A673 (cell line): ENCODE measurements around the gene SCAF4. TPM values are rescaled to one million over a fixed set of nuclear protein-coding genes. Genes with fewer than 3 reads are reported as not detected.

ENCODE experiments used
- BruUV-seq: library from RNA; stranded (reverse); fragments of 400-500 nt; replicated peaks from 2 replicates; lab custom pipeline; 2021; lab: Mats Ljungman, UMichigan
- CTCF ChIA-PET: fragments of 300-600 bp; sonication (Branson Sonifier 250); formaldehyde crosslinking; loops from one replicate; lab custom pipeline; 2022; ENCODE audit warnings: antibody characterized with exemption; lab: Charles Lee
- POLR2A ChIA-PET: fragments of 300-600 bp; sonication (Branson Sonifier 250); formaldehyde crosslinking; loops from one replicate; lab custom pipeline; 2022; ENCODE audit warnings: antibody characterized with exemption; ENCODE audit not compliant: low non-redundant PET; lab: Charles Lee
- DNase-seq: peaks from one replicate; pipeline ENCODE4 v3.0.0-alpha.2; 2015; ENCODE audit warnings: low spot score
- H3K27ac ChIP-seq: fragments of 200-600 bp; sonication (generic); 2 replicates; pipeline ENCODE4 v1.5.1; 2016; ENCODE audit warnings: mixed run types, low read depth, mild to moderate bottlenecking, mixed read lengths, antibody characterized with exemption, low read length; ENCODE audit not compliant: poor library complexity, severe bottlenecking
- H3K27me3 ChIP-seq: fragments of 200-600 bp; sonication (generic); replicated peaks from 2 replicates; pipeline ENCODE4 v1.6.1; 2017; ENCODE audit warnings: mixed run types, low read depth, mild to moderate bottlenecking, mixed read lengths, antibody characterized with exemption, low read length; ENCODE audit not compliant: insufficient read depth, poor library complexity
- H3K36me3 ChIP-seq: fragments of 200-600 bp; sonication (generic); 2 replicates; pipeline ENCODE4 v1.6.1; 2016; ENCODE audit warnings: mixed run types, mild to moderate bottlenecking, mixed read lengths, antibody characterized with exemption, low read length; ENCODE audit not compliant: insufficient read depth, poor library complexity, severe bottlenecking
- H3K4me1 ChIP-seq: fragments of 200-600 bp; sonication (generic); 2 replicates; pipeline ENCODE4 v1.6.1; 2017; ENCODE audit warnings: mixed run types, mild to moderate bottlenecking, mixed read lengths, antibody characterized with exemption, low read length; ENCODE audit not compliant: insufficient read depth, poor library complexity, severe bottlenecking
- H3K4me3 ChIP-seq: fragments of 200-600 bp; sonication (generic); 2 replicates; pipeline ENCODE4 v1.5.1; 2016; ENCODE audit warnings: low read depth, mixed run types, mild to moderate bottlenecking, mixed read lengths, low read length; ENCODE audit not compliant: poor library complexity, severe bottlenecking
- H3K9me3 ChIP-seq: fragments of 200-600 bp; sonication (generic); 2 replicates; pipeline ENCODE4 v1.6.1; 2016; ENCODE audit warnings: mixed run types, low read depth, mild to moderate bottlenecking, mixed read lengths, antibody characterized with exemption, low read length; ENCODE audit not compliant: poor library complexity, severe bottlenecking
- EZH2 ChIP-seq: fragments of 200-600 bp; sonication (generic); IDR thresholded peaks from 2 replicates; pipeline ENCODE4 v1.6.1; 2017; ENCODE audit warnings: borderline replicate concordance, low read depth, mild to moderate bottlenecking, mixed read lengths, antibody characterized with exemption, low read length; ENCODE audit not compliant: poor library complexity, severe bottlenecking
- intact Hi-C: fragments of 100-400 bp; cut with micrococcal nuclease; formaldehyde crosslinking; loops from one replicate; pipeline ENCODE4 v1.10.0; 2022; ENCODE audit not compliant: unreplicated experiment
- total RNA-seq: library from RNA; stranded (reverse); gene quantifications from 2 replicates; pipeline ENCODE4 v1.2.3, GENCODE V29; 2021
- TF ChIP-seq, protein P1 (sequence below): fragments of 300-800, 200-600 bp; sonication (generic); conservative IDR thresholded peaks from 2 replicates; pipeline ENCODE4 v1.5.1; 2017; ENCODE audit warnings: low read depth, mild to moderate bottlenecking, antibody characterized with exemption, low read length, moderate library complexity, mixed read lengths

SCAF4 gene
- total RNA-seq, 1 experiment from 2014 or later = 57.0 TPM

DNA sequence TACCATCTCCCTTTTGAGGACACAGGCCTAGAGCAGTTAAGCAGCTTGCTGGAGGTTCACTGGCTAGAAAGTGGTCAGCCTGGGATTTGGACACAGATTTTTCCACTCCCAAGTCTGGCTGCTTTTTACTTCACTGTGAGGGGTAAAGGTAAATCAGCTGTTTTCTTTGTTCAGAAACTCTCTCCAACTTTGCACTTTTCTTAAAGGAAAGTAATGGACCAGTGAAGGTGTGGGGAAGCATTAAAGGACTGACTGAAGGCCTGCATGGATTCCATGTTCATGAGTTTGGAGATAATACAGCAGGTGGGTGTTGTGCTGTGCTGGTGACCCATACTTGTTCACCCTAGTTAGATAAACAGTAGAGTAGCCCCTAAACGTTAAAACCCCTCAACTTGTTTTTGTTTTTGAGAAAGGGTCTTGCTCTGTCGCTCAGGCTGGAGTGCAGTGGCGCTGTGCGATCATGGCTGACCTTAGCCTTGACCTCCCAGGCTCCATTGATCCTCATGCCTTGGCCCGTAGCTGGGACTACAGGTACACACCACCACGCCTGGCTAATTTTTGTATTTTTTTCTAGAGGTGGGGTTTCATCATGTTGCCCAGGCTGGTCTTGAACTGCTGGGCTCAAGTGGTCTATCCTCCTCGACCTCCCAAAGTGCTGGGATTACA is 68.2 kb downstream of the SCAF4 start:
- CTCF ChIA-PET = no interaction called here
- BruUV-seq = no TSS peak
- Histone ChIP-seq H3K4me3 (no peak overlapping the region), H3K9me3 (no peaks in the 10 kb centered on the region), H3K27me3 (no peaks in the 10 kb centered on the region), H3K27ac (no peak overlapping the region), H3K4me1 (peaks cover 45% of the 10 kb centered on the region), H3K36me3 (peaks cover 62% of the 10 kb centered on the region)
- POLR2A ChIA-PET = no interaction called here
- DNase-seq = no peak
- TF ChIP-seq, protein P1, sequence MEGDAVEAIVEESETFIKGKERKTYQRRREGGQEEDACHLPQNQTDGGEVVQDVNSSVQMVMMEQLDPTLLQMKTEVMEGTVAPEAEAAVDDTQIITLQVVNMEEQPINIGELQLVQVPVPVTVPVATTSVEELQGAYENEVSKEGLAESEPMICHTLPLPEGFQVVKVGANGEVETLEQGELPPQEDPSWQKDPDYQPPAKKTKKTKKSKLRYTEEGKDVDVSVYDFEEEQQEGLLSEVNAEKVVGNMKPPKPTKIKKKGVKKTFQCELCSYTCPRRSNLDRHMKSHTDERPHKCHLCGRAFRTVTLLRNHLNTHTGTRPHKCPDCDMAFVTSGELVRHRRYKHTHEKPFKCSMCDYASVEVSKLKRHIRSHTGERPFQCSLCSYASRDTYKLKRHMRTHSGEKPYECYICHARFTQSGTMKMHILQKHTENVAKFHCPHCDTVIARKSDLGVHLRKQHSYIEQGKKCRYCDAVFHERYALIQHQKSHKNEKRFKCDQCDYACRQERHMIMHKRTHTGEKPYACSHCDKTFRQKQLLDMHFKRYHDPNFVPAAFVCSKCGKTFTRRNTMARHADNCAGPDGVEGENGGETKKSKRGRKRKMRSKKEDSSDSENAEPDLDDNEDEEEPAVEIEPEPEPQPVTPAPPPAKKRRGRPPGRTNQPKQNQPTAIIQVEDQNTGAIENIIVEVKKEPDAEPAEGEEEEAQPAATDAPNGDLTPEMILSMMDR = no peak
- TF ChIP-seq EZH2 = no peak
- intact Hi-C loops = no loop called here

DNA sequence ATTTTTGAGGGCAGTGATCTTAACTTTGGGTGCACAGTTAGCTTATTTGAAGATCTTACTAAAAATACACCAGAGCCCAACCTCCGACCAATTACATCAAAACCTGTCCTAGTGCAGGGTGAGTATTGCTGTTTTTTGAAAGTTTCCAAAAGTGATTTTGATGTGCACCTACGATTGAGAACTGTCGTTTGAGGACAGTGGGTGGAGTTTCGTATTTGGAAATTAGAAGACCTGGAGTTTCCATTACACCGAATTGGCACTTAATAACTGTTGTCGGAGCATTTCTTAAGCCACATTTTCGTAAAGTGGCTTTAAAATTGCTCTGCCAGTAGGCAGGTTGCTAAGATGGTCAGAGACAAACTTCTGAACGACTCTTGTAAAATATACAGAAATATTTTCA is 71.3 kb downstream of the SCAF4 start:
- Histone ChIP-seq H3K4me3 (peak overlapping the region; percentile 88), H3K9me3 (no peaks in the 10 kb centered on the region), H3K4me1 (peaks cover 22% of the 10 kb centered on the region), H3K27ac (peak overlapping the region; percentile 87), H3K27me3 (no peaks in the 10 kb centered on the region), H3K36me3 (peaks cover 33% of the 10 kb centered on the region)
- POLR2A ChIA-PET = no interaction called here
- intact Hi-C loops = no loop called here
- peak; percentile 11 for DNase-seq
- TSS peak; percentile 63 for BruUV-seq
- no peak for TF ChIP-seq EZH2
- TF ChIP-seq, protein P1 = no peak
- CTCF ChIA-PET = no interaction called here

DNA sequence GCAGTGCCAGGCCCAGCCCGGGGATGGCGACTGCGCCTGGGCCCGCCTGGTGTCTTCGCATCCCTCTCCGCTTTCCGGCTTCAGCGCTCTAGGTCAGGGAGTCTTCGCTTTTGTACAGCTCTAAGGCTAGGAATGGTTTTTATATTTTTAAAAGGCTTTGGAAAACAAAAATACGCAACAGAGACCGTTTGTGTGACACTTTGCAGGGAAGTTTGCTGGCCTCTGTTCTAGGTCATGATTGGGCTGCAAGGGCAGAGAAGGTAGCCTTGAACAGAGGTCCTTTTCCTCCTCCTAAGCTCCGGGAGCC is 71.7 kb downstream of the SCAF4 start:
- peaks cover 29% of the 10 kb centered on the region for H3K36me3 ChIP-seq
- intact Hi-C loops = no loop called here
- no peaks in the 10 kb centered on the region for H3K9me3 ChIP-seq
- no peak for TF ChIP-seq EZH2
- TF ChIP-seq, protein P1 = no peak
- peak overlapping the region; percentile 87 for H3K27ac ChIP-seq
- POLR2A ChIA-PET = no interaction called here
- CTCF ChIA-PET = no interaction called here
- peak; percentile 52 for DNase-seq
- no TSS peak for BruUV-seq
- H3K4me1 ChIP-seq = peaks cover 20% of the 10 kb centered on the region
- H3K4me3 ChIP-seq = peak overlapping the region; percentile 88
- H3K27me3 ChIP-seq = no peaks in the 10 kb centered on the region
